GM21576 (cell line): Measurements from ENCODE around the gene NOCT.
"Not testable (repeated sequence)": the region's sequence is repeated elsewhere in the genome, so short reads cannot be mapped to it uniquely, and the experiment has no call there.

ENCODE experiments used
- ATAC-seq: cut with Tn5 transposase; IDR thresholded peaks from one replicate; pipeline ENCODE4 v1.9.1; 2021; ENCODE audit warnings: mild to moderate bottlenecking, moderate library complexity; ENCODE audit not compliant: unreplicated experiment

The NOCT gene

DNA sequence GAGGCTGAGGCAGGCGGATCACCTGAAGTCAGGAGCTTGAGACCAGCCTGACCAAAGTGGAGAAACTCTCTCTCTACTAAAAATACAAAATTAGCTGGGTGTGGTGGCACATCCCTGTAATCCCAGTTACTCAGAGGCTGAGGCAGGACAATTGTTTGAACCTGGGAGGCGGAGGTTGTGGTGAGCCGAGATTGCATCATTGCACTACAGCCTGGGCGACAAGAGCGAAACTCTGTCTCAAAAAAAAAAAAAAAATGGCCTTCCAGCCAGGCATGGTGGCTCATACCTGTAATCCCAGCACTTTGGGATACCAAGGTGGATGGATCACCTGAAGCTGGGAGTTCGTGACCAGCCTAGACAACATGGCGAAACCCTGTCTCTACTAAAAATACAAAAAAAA lies 7.3 kb upstream of the NOCT start:
- ATAC-seq = not testable (repeated sequence)

DNA sequence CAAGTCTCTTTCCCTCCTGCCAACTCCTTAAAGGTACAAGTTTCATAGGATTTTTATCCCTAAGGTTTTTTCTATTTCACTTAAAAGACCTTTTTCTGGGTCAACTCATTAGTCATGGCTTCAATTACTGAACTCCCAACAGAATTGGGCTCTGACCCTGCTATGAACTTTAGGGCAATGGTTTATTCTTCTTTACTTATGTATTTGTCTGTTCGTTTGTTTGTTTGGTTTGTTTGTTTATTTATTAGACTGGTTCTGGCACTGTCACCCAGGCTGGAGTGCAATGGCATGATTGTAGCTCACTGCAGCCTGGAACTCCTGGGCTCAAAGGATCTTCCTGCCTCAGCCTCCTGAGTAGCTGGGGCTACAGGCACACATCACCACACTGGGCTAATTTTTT lies 5.9 kb upstream of the NOCT start:
- ATAC-seq = no peak

DNA sequence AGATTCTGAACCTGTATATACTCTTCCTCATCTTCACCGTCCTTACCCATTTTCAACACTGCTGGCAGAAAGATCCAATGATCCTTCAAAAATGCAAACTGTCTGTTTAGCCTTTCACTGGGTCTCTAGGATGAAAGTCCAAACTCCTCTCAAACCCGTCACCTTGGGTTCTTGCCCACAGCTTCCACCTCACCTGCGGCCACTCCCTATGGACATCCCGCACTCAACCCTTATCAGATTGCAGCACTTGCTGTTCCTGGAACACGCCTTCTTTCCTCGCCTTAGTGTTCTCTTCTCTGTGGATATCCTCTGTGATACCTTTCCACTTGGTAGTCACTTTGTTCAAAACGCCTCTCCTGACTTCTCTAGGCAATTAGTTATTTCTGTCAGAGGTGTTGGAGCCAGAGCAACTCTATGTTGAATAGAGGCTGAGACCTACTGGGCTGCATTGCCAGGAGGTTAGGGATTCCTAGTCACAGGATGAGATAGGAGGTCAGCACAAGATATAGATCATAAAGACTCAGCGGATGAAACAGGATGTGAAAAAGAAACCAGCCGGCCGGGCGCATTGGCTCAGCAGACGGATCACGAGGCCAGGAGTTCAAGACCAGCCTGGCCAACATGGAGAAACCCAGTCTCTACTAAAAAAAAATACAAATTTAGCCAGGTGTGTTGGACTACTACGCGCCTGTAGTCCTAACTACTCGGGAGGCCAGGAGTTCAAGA lies 4.2 kb upstream of the NOCT start:
- no peak for ATAC-seq

DNA sequence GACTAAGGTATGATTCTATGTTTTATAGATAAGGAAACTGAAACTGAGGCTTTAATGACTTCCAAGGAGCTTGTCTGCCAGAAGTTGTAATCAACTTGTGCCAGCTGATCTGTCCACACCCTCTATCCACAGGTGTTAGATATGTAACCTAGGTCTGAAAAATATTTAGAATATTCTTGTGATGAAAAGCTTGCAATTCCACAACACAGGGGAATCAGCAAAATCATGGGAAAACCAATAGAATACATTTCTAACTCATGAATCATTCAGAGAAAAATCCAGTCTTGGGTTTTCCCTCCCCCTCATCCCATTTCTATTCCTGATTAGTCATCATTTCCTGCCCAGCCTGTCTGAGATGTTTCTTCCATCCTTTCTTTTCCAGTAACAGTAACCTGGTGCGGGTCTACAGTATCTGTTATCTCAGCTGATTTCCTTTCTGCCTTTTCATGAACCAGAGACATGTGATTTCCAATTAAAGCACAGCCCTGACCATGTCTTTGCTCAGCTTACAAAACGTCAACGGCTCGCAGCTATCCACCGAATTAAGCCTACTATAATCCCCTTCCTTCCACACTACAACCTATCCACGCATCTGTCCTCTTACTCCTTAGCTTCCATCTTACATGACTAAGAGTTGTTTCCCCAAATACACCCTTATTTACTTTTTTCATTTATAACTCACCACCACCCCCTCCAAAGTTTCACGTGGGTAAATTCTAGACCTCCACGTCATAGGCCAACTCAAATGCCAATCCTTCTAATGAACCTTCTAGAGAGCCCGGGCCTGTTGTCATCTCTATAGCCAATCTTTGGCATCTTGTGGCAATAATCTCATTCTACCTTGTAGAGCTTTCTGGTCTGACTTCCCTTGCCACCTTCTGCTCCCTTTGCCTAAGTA lies 961 bp upstream of the NOCT start:
- peak; percentile 1 for ATAC-seq

DNA sequence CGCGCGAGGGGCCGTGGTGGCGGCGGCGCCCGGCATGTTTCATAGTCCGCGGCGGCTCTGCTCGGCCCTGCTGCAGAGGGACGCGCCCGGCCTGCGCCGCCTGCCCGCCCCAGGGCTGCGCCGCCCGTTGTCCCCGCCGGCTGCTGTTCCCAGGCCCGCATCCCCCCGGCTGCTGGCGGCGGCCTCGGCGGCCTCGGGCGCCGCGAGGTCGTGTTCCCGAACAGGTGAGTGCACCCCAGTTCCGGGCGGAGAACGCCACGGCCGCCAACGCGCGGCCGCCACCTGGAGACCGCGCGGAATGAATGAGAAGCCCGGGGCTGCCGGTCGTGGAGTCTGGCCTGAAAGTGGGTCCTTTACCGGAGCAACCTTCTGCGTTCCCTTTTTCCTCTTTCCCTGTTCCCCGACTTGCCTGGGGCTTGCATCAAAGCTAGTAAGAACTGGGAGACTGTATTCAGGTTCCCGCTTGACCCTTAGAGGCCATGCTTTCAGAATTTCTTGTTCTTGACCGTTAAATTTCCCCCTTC lies 429 bp downstream of the NOCT start:
- ATAC-seq = peak; percentile 27

DNA sequence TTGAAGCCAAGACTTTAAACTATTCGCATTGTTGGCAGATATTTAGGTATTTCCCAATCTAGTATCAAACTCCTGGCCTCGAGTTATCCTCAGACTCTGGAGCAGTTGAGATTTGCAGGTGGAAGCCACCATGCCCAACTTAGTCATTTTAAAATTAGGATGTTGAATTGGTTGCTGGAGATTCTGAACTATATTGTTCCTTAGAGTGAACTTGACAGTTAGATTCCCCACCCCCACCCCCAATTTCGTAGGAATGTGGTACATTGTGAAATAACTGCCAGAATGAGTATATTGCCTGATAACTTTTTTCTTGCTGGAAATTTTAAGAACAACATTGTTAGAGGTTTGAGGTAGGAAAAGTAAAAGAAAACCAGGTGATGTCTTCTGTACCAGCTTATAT lies 2.3 kb downstream of the NOCT start:
- ATAC-seq = no peak

DNA sequence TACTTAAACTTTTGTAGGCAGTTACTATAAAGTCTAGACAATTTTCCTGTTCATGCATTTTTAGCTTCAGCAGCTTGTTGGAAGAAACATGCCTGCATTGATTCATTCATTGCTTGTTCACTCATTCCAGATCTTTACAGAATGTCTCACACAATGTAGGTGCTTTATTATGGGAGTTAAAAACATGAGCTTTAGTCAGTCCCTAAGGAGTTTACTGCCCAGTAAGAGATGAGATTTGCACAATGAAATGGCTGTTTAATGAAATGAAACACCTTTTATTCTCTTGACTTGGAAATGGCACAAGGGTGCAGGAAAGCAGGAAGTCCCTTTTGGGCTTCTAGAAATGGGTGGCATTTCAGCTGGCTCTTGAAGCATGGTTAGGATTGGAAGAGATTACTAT lies 2.9 kb downstream of the NOCT start:
- no peak for ATAC-seq

DNA sequence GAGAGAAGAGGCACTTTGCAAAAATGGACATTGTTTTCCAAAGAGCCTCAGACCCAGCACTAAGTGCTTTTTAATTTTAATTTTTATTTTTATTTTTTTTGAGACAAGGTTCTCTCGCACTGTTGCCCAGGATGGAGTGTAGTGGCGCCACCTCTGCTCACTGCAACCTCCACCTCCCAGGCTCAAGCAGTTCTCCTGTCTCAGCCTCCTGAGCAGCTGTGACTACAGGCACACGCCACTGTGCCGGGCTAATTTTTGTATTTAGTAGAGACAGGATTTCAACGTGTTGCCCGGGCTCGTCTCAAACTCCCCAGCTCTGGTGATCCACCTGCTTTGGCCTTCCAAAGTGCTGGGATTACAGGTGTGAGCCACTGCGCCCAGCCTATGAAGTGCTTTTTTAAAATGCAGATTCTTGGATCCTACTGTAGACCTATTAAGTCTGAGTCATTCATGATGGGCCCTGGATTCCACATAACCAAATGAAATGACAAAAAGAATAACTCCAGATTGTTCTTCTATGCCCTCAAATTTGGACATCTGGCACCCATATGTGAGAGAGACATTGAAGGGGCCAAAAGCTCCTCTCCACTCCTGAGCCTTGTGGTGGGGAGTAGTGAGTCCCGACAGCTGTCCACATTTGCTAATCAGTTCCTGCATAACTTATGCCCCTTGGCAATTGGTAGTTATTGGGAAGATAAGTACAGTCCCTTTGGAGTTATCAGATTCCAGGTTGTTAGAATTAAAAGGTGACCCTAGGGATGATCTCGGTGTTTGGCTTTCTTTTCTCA lies 3.6 kb downstream of the NOCT start:
- ATAC-seq = no peak

DNA sequence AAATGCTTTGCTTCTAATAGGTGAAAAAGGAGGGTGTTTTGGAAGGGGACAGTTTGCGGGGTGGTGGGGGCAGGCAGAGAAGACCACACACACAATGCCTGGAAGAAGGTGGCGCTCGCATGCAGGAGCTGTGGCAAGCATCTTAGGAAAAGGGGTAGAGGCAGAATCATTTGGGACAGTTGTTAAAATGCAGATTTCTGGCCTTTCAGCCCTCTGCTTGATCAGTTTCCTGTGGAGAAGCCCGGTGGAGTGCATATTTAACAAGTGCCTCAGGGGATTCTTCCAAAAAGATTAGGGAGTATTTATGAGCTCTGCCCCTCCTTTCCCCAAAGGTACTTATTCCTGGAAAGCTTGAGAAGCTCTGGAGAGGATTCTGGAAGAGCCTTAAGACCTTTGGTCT lies 4.8 kb downstream of the NOCT start:
- ATAC-seq = no peak

DNA sequence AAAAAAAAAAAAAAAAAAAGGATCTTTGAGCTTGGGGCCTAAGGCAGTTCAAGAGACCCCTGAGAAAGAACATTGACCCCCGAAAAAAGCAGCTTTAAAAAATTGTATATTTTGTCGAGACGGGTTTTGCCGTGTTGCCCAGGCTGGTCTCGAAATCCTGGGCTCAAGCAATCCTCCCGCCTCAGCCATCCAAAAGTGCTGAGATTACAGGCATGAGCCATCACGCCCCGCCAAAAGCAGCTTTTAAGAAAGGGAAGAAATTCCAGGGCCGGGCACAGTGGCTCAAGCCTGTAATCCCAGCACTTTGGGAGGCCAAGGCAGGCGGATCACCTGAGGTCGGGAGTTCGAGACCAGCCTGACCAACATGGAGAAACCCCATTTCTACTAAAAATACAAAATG lies 5.5 kb downstream of the NOCT start:
- not testable (repeated sequence) for ATAC-seq

DNA sequence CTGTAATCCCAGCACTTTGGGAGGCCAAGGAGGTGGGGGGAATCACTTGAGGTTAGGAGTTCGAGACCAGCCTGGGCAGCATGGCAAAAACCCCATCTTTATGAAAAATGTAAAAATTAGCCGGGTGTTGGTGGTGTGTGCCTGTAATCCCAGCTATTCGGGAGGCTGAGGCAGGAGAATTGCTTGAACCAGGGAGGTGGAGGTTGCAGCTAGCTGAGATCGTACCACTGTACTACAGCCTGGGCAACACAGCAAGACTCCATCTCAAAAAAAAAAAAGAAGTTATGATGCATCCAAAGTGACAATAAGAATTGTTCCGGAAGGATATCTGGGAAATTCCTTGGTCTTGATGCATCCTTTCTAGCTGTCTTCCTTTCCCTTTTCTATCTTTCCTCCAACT lies 7.3 kb downstream of the NOCT start:
- ATAC-seq = no peak

DNA sequence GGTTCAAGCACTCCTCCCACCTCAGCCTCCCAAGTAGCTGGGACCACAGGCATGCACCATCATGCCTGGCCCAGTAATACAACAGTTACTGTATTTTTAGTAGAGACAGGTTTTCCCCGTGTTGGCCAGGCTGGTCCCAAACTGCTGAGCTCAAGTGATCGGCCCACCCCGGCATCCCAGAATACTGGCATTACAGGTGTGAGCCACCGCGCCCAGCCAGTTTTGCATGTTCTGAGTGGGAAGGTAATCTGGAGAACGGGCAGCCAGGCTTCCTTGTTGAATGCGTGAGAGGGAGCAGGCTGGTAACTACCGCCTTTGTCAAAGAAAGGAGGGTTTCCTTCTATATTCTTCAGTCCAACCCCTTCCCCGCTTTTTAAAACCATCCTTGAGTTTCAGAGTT lies 9.1 kb downstream of the NOCT start:
- ATAC-seq = no peak

DNA sequence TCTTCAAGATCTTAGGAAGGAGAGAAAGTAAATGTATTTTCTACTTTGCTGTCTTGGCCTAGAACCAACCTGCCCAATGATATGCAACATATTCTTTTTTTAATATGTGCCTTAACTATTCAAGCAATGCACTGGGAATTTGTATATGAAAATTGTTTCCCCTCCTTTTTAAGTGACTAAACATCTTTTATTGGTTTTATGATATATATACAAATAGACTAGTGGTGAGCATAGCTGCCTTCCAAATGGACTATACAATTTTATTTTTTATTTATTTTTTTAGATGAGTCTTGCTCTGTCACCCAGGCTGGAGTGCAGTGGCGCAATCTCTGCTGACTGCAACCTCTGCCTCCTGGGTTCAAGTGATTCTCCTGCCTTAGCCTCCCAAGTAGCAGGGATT lies 10.3 kb downstream of the NOCT start:
- ATAC-seq = no peak

DNA sequence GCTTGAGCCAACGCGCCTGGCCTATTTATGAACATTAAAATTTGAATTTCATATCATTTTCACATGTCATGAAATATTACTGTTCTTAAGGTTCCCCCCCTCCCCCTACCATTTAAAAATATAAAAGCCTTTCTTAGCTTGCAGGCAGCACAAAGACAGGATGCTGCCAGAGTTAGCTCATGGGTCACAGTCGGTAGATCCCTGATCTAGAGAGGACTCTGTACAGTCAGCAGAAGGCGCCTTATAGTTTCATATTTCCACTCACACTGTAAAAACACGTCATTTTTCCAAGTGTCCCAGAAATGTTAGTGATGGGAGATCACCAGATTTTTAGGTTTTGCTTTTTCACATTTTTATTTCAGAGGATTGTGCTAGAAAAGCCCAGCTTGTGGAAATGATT lies 12.2 kb downstream of the NOCT start:
- no peak for ATAC-seq

DNA sequence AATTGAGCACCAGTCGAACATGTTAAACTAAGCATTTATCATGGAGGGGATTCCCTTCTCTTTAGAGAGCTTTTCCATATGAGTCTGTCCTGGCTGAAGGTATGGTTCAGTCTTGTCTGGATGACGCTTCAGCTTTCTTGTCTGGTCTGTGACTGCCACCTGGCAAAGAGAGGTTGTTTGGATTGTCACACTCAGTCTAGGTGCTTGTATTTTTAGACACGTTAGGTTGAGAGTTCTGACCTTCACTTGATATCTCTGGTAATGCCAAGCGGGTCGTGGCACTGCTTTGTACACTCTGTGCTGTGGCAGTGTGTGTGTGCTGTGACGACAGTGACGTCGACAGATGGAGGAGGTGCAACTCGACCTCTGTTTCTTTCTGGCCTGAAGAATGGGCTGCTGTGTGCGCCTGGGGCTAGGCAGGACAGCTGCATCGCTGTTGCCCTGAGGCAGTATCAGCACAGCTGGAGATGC lies 12.6 kb downstream of the NOCT start:
- no peak for ATAC-seq

DNA sequence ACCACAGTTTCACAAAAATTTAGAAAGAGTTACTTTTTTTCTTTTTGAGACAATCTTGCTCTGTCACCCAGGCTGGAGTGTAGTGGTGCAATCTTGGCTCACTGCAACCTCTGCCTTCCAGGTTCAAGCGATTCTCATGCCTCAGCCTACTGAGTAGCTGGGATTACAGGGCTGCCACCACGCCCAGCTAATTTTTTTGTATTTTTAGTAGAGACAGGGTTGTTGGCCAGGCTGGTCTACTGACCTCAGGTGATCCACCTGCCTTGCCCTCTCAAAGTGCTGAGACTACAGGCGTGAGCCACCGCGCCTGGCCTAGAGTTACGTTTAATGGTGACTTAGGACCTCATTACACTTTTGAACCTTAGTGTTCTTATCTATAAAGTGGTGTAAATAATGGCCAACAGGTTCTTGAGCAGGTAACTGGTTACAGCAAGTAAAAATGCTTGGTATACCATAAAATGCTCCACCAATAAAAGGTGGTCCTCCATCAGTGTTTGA lies 14.3 kb downstream of the NOCT start:
- ATAC-seq = not testable (repeated sequence)

DNA sequence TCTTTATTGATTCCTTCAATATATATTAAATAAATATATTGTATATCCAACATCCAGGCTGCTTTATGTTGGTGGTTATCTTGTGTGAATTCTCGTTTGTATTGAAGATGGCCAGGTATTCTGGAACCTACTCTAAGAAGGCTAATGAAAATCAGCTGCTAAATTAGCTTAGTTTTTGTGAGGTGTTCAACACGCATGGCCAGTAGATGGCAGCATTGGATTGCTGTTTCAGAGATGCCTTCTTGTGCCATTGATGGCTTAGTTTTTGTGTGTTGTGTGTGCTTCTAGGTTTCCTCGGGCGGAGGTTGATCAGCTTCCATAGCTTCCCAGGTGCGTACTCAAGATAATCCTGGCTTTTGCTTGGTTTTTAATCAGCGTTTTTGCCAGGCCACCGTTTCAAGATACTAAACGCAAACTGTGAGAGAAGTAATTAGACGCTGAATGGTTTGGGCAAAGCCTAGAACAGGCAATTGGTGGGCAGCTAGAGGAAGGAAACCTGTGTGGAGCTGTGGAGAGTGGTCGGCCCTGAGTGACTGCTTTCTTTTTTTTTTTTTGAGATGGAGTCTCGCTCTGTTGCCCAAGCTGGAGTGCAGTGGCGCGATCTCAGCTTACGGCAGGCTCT lies 15.1 kb downstream of the NOCT start:
- peak; percentile 80 for ATAC-seq

DNA sequence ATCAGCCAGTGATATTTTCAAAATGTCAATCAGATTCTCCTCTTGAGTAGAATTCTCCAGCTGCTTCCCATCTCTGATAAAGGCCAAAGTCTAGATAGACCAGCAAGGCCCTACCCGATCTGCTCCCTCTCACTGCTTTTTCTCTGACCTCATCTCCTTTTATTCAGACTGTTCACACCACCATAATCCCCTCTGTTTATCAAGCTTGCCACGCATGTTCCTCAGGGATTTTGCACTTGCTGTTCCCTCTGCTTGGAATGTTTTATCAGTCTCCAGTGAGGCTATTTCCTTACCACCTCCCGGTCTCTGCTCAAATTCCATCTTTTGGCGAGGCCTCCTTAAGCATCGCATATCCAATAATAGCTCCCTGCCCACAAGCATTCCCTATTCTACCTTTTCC lies 20.1 kb downstream of the NOCT start:
- no peak for ATAC-seq

DNA sequence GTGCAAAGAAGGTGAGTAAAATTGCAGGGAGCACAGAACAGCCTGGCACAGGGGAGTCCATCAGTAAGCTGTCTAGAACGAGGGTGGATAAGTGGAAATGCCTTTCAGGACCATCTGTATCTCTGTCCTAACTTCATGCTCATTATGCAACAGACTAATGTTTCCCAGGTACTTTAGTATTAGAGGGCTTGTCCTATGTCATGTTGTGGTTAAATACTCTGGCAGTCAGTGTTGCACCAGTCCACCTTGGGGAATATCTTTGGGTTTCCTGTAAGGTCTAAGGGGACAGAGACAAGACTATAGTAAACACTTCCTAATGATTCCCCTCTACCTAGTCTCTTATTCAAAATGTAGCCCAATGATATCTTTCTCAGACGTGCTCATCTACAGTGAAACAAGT lies 21.3 kb downstream of the NOCT start:
- ATAC-seq = no peak

DNA sequence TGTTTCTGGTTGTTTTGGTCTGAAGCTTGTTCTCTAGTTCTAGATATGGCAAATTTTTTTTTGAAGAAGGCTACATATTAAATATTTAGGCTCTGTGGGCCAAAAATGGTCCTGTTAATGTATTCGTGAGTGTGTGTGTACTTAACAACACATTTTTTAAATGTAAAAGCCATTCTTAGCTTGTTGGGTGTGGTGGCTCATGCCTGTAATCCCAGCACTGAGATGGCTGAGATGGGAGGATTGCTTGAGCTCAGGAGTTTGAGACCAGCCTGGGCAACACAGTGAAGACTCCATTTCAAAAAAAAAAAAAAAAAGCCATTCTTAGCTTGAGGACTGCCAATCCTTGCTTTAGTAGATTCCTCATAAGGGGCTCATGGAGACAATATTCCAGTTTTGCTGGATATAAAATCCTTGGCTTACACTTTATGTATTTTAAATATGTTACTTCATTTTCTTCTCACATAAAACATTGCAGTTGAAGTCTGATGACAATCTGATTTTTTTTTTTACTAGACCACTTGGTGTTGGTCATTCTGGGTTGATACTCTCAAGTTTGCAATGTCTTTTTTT lies 23.4 kb downstream of the NOCT start:
- no peak for ATAC-seq
